Breast epithelium (tissue), 4 donors: ENCODE measurements around the gene DRAXIN. TPM values are rescaled to one million over a fixed set of nuclear protein-coding genes. Genes with fewer than 3 reads are reported as not detected.

Experiments
- DNase-seq, 2 donors: peaks; one replicate each; pipeline ENCODE4 v3.0.0-alpha.2; 2019; ENCODE audit warnings: low spot score in 2 of 2
- H3K27ac ChIP-seq, 2 donors: fragments of 200-600 bp; sonication (generic) in 1 of 2; one replicate each; pipeline ENCODE4 v1.5.1; 2016 to 2019; ENCODE audit warnings: mild to moderate bottlenecking in 1 of 2
- H3K27me3 ChIP-seq, 2 donors: fragments of 200-600 bp; sonication (generic) in 1 of 2; one replicate each; pipeline versions ENCODE4 v1.5.1 to v1.6.0; 2017 to 2019; ENCODE audit warnings: control low read depth in 1 of 2, mild to moderate bottlenecking in 1 of 2
- H3K36me3 ChIP-seq: fragments of 200-600 bp; one replicate; pipeline ENCODE4 v1.5.1; 2019
- H3K4me1 ChIP-seq, 2 donors: fragments of 200-600 bp; sonication (generic); one replicate each; pipeline ENCODE4 v1.5.1; 2016 to 2019; ENCODE audit warnings: control low read depth in 1 of 2
- H3K4me3 ChIP-seq, 3 donors: fragments of 200-600 bp; sonication (generic); 1 replicate in 2 of 3; 2 replicates in 1 of 3; pipeline ENCODE4 v1.5.1; 2016 to 2019; ENCODE audit warnings: mild to moderate bottlenecking in 3 of 3, moderate library complexity in 2 of 3
- H3K9me3 ChIP-seq, 2 donors: fragments of 200-600 bp; sonication (generic) in 1 of 2; one replicate each; pipeline ENCODE4 v1.5.1; 2016 to 2019; ENCODE audit warnings: control low read depth in 1 of 2
- POLR2A ChIP-seq: fragments of 450-650 bp; IDR thresholded peaks from one replicate; pipeline ENCODE4 v1.6.1; 2016; ENCODE audit warnings: antibody characterized with exemption, mild to moderate bottlenecking, moderate library complexity
- POLR2AphosphoS5 ChIP-seq, 3 donors: sonication (generic); formaldehyde crosslinking; IDR thresholded peaks; one replicate each; pipeline ENCODE4 v1.6.1; 2017; ENCODE audit warnings: antibody characterized with exemption in 3 of 3
- intact Hi-C: fragments of 100-400 bp; cut with DNase I; formaldehyde crosslinking; loops from one replicate; pipeline ENCODE4 v1.15.1; 2023; ENCODE audit warnings: low total_unique reads
- total RNA-seq, 3 donors: library from RNA; depleted of rRNA; stranded (reverse); fragments of >200 nt; gene quantifications; one replicate each; pipeline ENCODE4 v1.1.0, GENCODE V29; 2016
- TF ChIP-seq, protein P1 (sequence below), 3 donors: fragments of 450-650 bp; IDR thresholded peaks; one replicate each; pipeline ENCODE4 v1.5.1; 2016 to 2017; ENCODE audit warnings: antibody characterized with exemption in 3 of 3, mild to moderate bottlenecking in 3 of 3, moderate library complexity in 3 of 3

Gene DRAXIN
- total RNA-seq, 3 donors from 2014 or later = under 0.01 to 0.15 (median under 0.01) TPM

DNA sequence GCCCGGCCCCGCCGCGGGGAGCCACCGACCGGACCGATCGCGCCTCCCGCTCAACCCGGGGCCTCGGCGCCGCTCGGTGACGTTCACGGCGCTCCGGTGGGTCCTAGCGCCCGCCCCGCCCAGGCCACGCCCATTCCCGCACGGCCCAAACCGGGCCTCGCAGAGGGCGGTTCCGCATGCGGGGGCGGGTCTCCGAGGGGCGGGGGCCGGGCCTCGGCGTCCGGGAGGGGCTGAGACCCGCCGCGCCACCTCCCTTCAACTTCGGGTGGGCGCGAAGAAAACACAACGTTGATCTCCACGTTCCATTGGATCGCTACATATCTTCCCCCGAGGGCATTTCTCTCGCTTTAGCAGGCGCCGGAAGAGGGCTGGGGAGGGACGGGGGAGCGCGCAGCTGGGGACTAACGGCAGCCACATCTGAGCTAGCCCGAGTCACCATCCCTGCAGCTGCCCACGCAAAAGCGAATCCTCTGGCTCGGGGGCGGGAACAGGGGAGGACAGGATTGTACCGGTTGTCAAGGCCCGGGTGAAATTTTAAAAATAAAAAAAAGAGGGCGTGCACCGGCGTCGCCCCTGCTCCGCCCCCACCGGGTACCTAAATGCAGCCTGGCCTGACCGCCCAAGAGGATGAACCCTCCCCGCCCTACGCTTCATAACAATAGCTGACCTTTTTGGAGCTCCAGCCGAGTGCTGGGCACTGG is 10.3 kb upstream of the DRAXIN start, which contains the start of gene MAD2L2:
MAD2L2 (minus strand) TSS at position 78 of the 701 bp plus-strand sequence. CDS start 547 bp downstream, outside the sequence.
- TF ChIP-seq POLR2AphosphoS5 (IDR thresholded peaks at IDR 0.05) (peak in 2 of 3 donors; percentile 49 to 66), POLR2A (no peak)
- intact Hi-C loops = no loop called here

DNA sequence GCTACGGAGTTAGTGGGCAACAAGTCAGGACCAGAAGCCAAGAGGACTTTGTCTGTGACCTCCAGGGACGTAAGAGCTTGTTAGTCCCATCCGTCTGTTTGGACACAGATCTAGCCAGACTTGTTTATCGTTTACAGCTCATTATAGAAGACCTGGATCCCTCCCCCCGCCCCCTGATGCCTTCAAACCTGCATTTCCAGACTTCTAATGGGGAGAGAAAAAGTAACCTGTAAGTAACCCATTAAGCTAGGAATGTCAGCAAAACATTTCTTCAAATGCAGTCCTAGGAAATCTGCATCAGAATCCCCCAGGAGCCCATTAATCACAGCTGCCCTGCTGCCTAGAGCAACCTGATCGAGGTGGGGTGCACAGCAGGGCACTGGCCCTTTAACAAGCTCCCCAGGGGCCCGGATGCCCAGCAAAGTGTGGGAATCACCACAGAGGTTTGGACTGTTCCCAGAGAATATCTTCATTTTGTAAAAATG is 9.2 kb upstream of the DRAXIN start:
- Histone ChIP-seq H3K9me3 (no peaks in the 10 kb centered on the region), H3K4me1 (no peaks in the 10 kb centered on the region), H3K4me3 (no peak overlapping the region), H3K27me3 (no peaks in the 10 kb centered on the region), H3K36me3 (no peaks in the 10 kb centered on the region), H3K27ac (no peak overlapping the region)
- intact Hi-C loops = no loop called here
- DNase-seq = no peak
- no peak for TF ChIP-seq POLR2AphosphoS5 (IDR thresholded peaks at IDR 0.05)
- TF ChIP-seq POLR2A = no peak
- TF ChIP-seq, protein P1, sequence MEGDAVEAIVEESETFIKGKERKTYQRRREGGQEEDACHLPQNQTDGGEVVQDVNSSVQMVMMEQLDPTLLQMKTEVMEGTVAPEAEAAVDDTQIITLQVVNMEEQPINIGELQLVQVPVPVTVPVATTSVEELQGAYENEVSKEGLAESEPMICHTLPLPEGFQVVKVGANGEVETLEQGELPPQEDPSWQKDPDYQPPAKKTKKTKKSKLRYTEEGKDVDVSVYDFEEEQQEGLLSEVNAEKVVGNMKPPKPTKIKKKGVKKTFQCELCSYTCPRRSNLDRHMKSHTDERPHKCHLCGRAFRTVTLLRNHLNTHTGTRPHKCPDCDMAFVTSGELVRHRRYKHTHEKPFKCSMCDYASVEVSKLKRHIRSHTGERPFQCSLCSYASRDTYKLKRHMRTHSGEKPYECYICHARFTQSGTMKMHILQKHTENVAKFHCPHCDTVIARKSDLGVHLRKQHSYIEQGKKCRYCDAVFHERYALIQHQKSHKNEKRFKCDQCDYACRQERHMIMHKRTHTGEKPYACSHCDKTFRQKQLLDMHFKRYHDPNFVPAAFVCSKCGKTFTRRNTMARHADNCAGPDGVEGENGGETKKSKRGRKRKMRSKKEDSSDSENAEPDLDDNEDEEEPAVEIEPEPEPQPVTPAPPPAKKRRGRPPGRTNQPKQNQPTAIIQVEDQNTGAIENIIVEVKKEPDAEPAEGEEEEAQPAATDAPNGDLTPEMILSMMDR (IDR thresholded peaks at IDR 0.05) = no peak

More for the DNA sequence above, 10.3 kb upstream of the DRAXIN start, which contains the start of gene MAD2L2:
- Histone ChIP-seq H3K4me1 (no peaks in the 10 kb centered on the region), H3K9me3 (no peaks in the 10 kb centered on the region), H3K36me3 (no peaks in the 10 kb centered on the region), H3K27me3 (no peaks in the 10 kb centered on the region), H3K4me3 (peak within 1 kb of the TSS; percentile 82 to 93 (median 92)), H3K27ac (peak within 1 kb of the TSS; percentile 88 to 95)
- DNase-seq = peak; percentile 68 to 78

DNA sequence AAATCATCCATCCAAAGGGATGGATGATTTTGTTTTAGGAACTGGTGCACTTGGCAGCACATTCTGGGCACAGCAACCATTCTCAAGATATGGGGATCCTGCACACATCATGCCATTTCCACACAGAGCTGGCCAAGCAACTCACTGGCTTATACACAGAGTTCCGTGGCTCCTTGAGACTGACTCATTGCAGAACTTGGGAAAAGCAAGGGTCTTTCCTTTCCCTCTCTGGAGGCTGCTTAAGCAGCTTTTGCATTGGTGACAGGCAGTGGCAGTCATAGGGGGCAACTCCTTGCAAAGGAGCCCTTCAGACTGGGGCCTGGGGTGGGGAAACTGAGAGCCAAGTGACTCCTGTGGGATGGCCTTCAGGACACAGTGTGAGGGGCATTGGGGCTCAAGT is 8.7 kb upstream of the DRAXIN start:
- H3K4me1 ChIP-seq = no peaks in the 10 kb centered on the region
- DNase-seq = no peak
- intact Hi-C loops = no loop called here
- H3K9me3 ChIP-seq = no peaks in the 10 kb centered on the region
- no peak overlapping the region for H3K4me3 ChIP-seq
- H3K27ac ChIP-seq = no peak overlapping the region
- TF ChIP-seq, protein P1 (IDR thresholded peaks at IDR 0.05) = no peak
- no peaks in the 10 kb centered on the region for H3K27me3 ChIP-seq
- H3K36me3 ChIP-seq = no peaks in the 10 kb centered on the region

DNA sequence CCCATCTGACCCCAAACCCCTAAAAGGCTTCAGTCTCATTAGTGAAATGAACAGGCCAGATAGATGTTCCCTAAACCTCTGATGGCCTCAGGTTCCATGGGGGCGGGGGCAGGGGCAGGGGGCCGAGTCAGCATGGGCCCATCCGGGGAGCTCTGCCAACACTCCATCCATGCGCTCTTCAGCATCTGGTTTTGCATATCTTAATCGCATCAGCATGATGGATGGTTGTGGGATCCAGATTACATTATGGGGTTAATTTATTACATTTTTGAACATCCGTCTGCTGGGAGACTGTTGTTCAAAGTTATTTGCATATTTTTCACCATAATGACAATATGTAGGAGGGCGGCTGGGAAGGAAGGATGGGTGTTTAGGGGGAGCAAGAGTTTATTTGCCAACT is 7.4 kb upstream of the DRAXIN start:
- Histone ChIP-seq H3K27me3 (peaks cover 0 to 4% of the 10 kb centered on the region in 2 donors), H3K9me3 (no peaks in the 10 kb centered on the region), H3K36me3 (no peaks in the 10 kb centered on the region), H3K4me1 (no peaks in the 10 kb centered on the region), H3K27ac (no peak overlapping the region), H3K4me3 (no peak overlapping the region)
- intact Hi-C loops = no loop called here
- DNase-seq = no peak
- TF ChIP-seq POLR2A (no peak), POLR2AphosphoS5 (IDR thresholded peaks at IDR 0.05) (no peak)
- TF ChIP-seq, protein P1 (IDR thresholded peaks at IDR 0.05) = no peak

DNA sequence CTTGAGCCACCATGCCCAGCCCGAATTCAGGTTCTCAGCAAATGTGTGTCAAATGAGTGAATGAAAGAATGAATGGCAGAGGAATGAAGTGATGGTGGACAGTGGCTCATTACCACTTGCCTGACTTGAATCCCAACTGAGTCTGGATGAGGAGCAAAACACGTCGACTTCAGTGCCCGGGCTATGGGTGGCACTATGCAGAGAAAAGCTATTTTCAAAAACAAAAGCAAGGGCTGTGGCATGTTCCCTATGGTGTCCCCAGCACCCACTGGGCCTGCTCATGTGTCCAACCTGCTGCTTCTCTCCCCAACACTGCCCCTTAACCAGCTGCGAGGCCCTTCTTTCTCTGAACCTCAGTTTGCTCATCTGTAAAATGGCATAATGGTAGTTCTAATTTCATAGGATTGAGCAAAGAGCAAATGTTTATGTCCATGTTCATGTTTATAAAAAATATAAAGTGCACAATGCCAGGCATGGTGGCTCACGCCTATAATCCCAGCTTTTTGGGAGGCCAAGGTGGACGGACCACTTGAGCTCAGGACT is 6.2 kb upstream of the DRAXIN start:
- no peak for DNase-seq
- H3K36me3 ChIP-seq = no peaks in the 10 kb centered on the region
- intact Hi-C loops = no loop called here

More for the DNA sequence above, 6.2 kb upstream of the DRAXIN start:
- Histone ChIP-seq H3K27me3 (peaks cover 0 to 5% of the 10 kb centered on the region in 2 donors), H3K27ac (no peak overlapping the region), H3K9me3 (no peaks in the 10 kb centered on the region), H3K4me1 (no peaks in the 10 kb centered on the region), H3K4me3 (no peak overlapping the region)
- no peak for TF ChIP-seq POLR2AphosphoS5 (IDR thresholded peaks at IDR 0.05)
- TF ChIP-seq, protein P1 (IDR thresholded peaks at IDR 0.05) = no peak
- TF ChIP-seq POLR2A = no peak
